NB4 (cell line): ENCODE data around the gene FAM193B.

ENCODE experiments used
- TF ChIP-seq, protein P1 (sequence below): IDR thresholded peaks from 2 replicates; pipeline ENCODE4 v1.6.1; 2011; ENCODE audit warnings: low read depth, low read length
- TF ChIP-seq, protein P2 (sequence below): IDR thresholded peaks from one replicate; pipeline ENCODE4 v1.5.1; 2012; ENCODE audit warnings: low read depth, low read length

DNA sequence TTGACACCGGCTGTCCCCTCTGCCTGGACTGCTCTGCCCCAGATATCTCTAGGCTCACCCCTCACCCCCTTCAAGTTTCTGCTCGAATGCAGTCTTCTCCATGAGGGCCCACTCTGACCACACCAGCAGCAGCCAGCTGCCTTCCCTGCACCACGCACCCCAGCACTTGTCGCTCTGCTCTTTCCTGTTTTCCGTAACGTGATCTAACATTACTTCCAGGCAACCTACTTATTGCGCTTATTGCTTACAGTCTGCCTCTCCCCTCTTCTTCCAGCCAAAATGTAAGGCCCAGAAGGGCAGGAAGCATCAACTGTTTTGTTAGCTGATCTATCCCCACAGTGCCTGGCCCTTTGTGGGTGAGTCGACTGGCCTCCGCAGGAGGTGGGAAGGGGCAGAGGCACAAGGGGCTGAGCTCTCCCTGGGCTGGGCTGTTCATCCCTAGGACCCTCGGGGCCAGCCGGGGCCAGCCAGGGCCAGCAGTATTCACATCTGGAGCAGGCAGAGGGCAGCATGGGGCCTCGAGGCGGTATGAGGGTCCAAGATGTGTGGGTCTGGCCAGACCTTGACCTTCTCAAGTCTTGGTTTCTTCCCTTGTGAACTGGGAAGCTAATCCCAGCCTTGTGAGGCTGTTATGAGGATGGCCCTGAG is 69.3 kb downstream of the FAM193B start:
- TF ChIP-seq, protein P1, sequence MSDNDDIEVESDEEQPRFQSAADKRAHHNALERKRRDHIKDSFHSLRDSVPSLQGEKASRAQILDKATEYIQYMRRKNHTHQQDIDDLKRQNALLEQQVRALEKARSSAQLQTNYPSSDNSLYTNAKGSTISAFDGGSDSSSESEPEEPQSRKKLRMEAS = no peak
- TF ChIP-seq, protein P2, sequence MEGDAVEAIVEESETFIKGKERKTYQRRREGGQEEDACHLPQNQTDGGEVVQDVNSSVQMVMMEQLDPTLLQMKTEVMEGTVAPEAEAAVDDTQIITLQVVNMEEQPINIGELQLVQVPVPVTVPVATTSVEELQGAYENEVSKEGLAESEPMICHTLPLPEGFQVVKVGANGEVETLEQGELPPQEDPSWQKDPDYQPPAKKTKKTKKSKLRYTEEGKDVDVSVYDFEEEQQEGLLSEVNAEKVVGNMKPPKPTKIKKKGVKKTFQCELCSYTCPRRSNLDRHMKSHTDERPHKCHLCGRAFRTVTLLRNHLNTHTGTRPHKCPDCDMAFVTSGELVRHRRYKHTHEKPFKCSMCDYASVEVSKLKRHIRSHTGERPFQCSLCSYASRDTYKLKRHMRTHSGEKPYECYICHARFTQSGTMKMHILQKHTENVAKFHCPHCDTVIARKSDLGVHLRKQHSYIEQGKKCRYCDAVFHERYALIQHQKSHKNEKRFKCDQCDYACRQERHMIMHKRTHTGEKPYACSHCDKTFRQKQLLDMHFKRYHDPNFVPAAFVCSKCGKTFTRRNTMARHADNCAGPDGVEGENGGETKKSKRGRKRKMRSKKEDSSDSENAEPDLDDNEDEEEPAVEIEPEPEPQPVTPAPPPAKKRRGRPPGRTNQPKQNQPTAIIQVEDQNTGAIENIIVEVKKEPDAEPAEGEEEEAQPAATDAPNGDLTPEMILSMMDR = no peak
